HEK293 (cell line): Measurements from ENCODE around the gene GNLY.

Experiments used
- BCL11A ChIP-seq: fragments of 450-650 bp; formaldehyde crosslinking; IDR thresholded peaks from 2 replicates; pipeline ENCODE4 v1.5.1; 2016; ENCODE audit warnings: low read depth, missing biosample characterization, missing genetic modification characterization
- CTCF ChIP-seq: fragments of 450-650 bp; formaldehyde crosslinking; IDR thresholded peaks from 2 replicates; pipeline ENCODE4 v1.5.1; 2016; ENCODE audit warnings: missing biosample characterization, missing genetic modification characterization
- KLF9 ChIP-seq: fragments of 450-650 bp; formaldehyde crosslinking; IDR thresholded peaks from 2 replicates; pipeline ENCODE4 v1.5.1; 2016; ENCODE audit warnings: missing biosample characterization, missing genetic modification characterization, low read depth
- MEIS1 ChIP-seq: sonication (generic); formaldehyde crosslinking; IDR thresholded peaks from 2 replicates; pipeline ENCODE4 v1.8.1; 2022; ENCODE audit warnings: missing genetic modification reagents, mild to moderate bottlenecking, borderline replicate concordance
- MYNN ChIP-seq: fragments of 450-650 bp; formaldehyde crosslinking; IDR thresholded peaks from 2 replicates; pipeline ENCODE4 v1.5.1; 2016; ENCODE audit warnings: missing biosample characterization, missing genetic modification characterization, borderline replicate concordance
- SALL2 ChIP-seq: fragments of 450-650 bp; formaldehyde crosslinking; IDR thresholded peaks from 2 replicates; pipeline ENCODE4 v1.5.0; 2017; ENCODE audit warnings: missing biosample characterization, mild to moderate bottlenecking, missing genetic modification characterization, borderline replicate concordance
- SP2 ChIP-seq: fragments of 450-650 bp; formaldehyde crosslinking; IDR thresholded peaks from 2 replicates; pipeline ENCODE4 v1.5.1; 2016; ENCODE audit warnings: missing biosample characterization, missing genetic modification characterization
- ZNF184 ChIP-seq: fragments of 450-650 bp; IDR thresholded peaks from 2 replicates; pipeline ENCODE4 v1.5.1; 2018; ENCODE audit warnings: missing biosample characterization, mild to moderate bottlenecking, missing genetic modification characterization
- ZNF302 ChIP-seq: fragments of 450-650 bp; formaldehyde crosslinking; IDR thresholded peaks from 2 replicates; pipeline ENCODE4 v1.5.1; 2016; ENCODE audit warnings: missing biosample characterization, missing genetic modification characterization, low read depth
- ZNF350 ChIP-seq: fragments of 450-650 bp; formaldehyde crosslinking; IDR thresholded peaks from 2 replicates; pipeline ENCODE4 v1.5.0; 2017; ENCODE audit warnings: missing biosample characterization, mild to moderate bottlenecking, missing genetic modification characterization
- ZNF580 ChIP-seq: fragments of 450-650 bp; formaldehyde crosslinking; IDR thresholded peaks from 2 replicates; pipeline ENCODE4 v1.5.1; 2016; ENCODE audit warnings: missing biosample characterization, missing genetic modification characterization
- ZNF623 ChIP-seq: fragments of 450-650 bp; formaldehyde crosslinking; IDR thresholded peaks from 2 replicates; pipeline ENCODE4 v1.5.1; 2016; ENCODE audit warnings: missing biosample characterization, missing genetic modification characterization

- TF ChIP-seq ZNF184 (tag by site-specific recombination) (no peak), ZNF580 (no peak), SALL2 (tag by site-specific recombination) (no peak), CTCF (tag by site-specific recombination) (no peak), ZNF623 (tag by site-specific recombination) (no peak), ZNF302 (tag by site-specific recombination) (no peak), BCL11A (tag by site-specific recombination) (no peak), SP2 (no peak), MYNN (tag by site-specific recombination) (no peak), MEIS1 (CRISPR knock-in tag) (no peak), KLF9 (tag by site-specific recombination) (no peak), ZNF350 (tag by site-specific recombination) (no peak)
Measured at GRCh38 chr2:85711578-85712060, 17.5 kb downstream of the GNLY start.
